Fibroblast of mammary gland (primary cell): ENCODE measurements around the gene RAD9B.
"Not testable (repeated sequence)": the region's sequence is repeated elsewhere in the genome, so short reads cannot be mapped to it uniquely, and the experiment has no call there.

Experiments used
- DNase-seq: peaks from one replicate; pipeline ENCODE4 v3.0.0-alpha.2; 2010; ENCODE audit warnings: low read depth
- H3K4me3 ChIP-seq: 2 replicates; pipeline ENCODE4 v1.5.1; 2011; ENCODE audit warnings: low read depth, mild to moderate bottlenecking, low read length, moderate library complexity; ENCODE audit not compliant: control insufficient read depth
- CTCF ChIP-seq: conservative IDR thresholded peaks from 2 replicates; pipeline ENCODE4 v1.5.1; 2011; ENCODE audit warnings: low read depth, low read length, inconsistent platforms; ENCODE audit not compliant: control insufficient read depth, insufficient read depth

RAD9B gene

GRCh38 chr12:110543965-110544364 lies 41.8 kb downstream of the RAD9B start:
- no peak for TF ChIP-seq CTCF
- H3K4me3 ChIP-seq: no peak overlapping the region
- no peak for DNase-seq

GRCh38 chr12:110545259-110545658 lies 43.1 kb downstream of the RAD9B start:
- H3K4me3 ChIP-seq: not testable (repeated sequence)
- peak; percentile 98 for DNase-seq

GRCh38 chr12:110545812-110546211 lies 43.7 kb downstream of the RAD9B start:
- peak; percentile 35 for DNase-seq
- no peak overlapping the region for H3K4me3 ChIP-seq
- TF ChIP-seq CTCF: no peak

GRCh38 chr12:110546339-110546738 lies 44.2 kb downstream of the RAD9B start:
- TF ChIP-seq CTCF: no peak
- no peak overlapping the region for H3K4me3 ChIP-seq
- peak; percentile 96 for DNase-seq

GRCh38 chr12:110547090-110547489 lies 45.0 kb downstream of the RAD9B start:
- no peak for TF ChIP-seq CTCF
- no peak overlapping the region for H3K4me3 ChIP-seq
- no peak for DNase-seq

- DNase-seq: peak; percentile 89
- TF ChIP-seq CTCF: no peak
- H3K4me3 ChIP-seq: no peak overlapping the region
Measured at GRCh38 chr12:110548678-110549077, 46.5 kb downstream of the RAD9B start.

- H3K4me3 ChIP-seq: no peak overlapping the region
- no peak for TF ChIP-seq CTCF
- DNase-seq: no peak
Measured at GRCh38 chr12:110549716-110550115, 47.6 kb downstream of the RAD9B start.
